ENCODE measurements around the gene RBP7.

DNA sequence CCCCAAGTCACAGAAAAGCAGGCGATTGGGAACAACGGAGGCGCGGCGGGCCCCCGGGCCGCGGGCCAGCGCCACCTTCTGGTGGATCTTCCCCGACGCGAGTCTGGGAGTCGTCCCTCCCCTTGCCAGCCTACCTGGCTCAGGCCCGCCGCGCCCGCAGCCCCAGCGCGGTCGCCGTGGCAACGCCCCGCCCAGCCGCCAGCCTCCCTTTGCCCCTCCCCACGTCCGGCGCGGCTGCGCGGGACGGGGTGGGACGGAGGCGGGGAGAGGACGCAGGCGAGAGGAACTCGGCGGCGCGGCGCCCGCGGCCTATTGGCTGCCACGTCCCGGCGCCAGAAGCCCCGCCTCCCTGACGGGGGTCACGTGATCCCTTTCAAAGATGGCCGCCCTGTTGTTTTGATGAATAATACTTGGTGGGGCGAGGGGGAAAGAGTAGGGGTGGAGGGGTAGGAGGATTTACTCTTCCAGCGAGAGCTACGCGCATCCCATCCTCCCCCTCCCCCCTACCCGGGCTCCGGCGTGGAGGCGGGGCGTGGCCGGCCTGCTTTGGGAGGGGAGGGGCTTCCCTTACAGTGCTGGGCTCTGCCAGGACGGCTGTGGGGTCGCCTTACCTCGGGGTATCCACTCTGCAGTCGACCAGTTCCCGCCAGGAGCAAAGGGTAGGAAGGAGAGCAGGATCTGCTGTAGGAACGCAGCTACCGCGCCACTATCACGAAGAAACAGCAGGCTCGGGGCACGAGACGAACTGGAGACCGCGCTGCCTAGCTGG lies 35.7 kb downstream of the RBP7 start, which contains the start of gene UBE4B:
- TF ChIP-seq CTCF (conservative IDR thresholded peaks at IDR 0.05; ENCODE audit: low read depth, low read length) = peak; percentile 87
- peak; percentile 78; the same call in 1 of the 2 replicates for TF ChIP-seq MXI1 (IDR thresholded peaks at IDR 0.05; ENCODE audit: borderline replicate concordance, low read depth, low read length)
- no peak for TF ChIP-seq CEBPB (IDR thresholded peaks at IDR 0.05; ENCODE audit: low read depth, low read length)
- TF ChIP-seq, protein P1, sequence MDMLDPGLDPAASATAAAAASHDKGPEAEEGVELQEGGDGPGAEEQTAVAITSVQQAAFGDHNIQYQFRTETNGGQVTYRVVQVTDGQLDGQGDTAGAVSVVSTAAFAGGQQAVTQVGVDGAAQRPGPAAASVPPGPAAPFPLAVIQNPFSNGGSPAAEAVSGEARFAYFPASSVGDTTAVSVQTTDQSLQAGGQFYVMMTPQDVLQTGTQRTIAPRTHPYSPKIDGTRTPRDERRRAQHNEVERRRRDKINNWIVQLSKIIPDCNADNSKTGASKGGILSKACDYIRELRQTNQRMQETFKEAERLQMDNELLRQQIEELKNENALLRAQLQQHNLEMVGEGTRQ (IDR thresholded peaks at IDR 0.05; ENCODE audit: low read depth, low read length) = peak; percentile 97
- 0 out of 2 replicates have a peak, but pooled peaks have one; percentile 8 for TF ChIP-seq FOS (IDR thresholded peaks at IDR 0.05; ENCODE audit: low read depth, low read length)
- TF ChIP-seq POLR2A (IDR thresholded peaks at IDR 0.05; ENCODE audit: low read depth, low read length) = no peak; the same call in 1 of the 2 replicates
- no peak for TF ChIP-seq CHD1 (IDR thresholded peaks at IDR 0.05; ENCODE audit: low read depth, low read length)
- TF ChIP-seq RCOR1 (IDR thresholded peaks at IDR 0.05; ENCODE audit: insufficient replicate concordance, low read length) = no peak
- no peak for TF ChIP-seq RFX5 (IDR thresholded peaks at IDR 0.05; ENCODE audit: low read depth, low read length)
- peak; percentile 52 for TF ChIP-seq BHLHE40 (IDR thresholded peaks at IDR 0.05; ENCODE audit: low read depth, low read length)
- TF ChIP-seq MAFK (IDR thresholded peaks at IDR 0.05; ENCODE audit: low read depth, low read length) = no peak
- peak; percentile 74 for TF ChIP-seq RAD21 (IDR thresholded peaks at IDR 0.05; ENCODE audit: low read length)
- peak; percentile 92 for TF ChIP-seq MAZ (IDR thresholded peaks at IDR 0.05; ENCODE audit: borderline replicate concordance, low read depth, low read length)
- TF ChIP-seq ELK1 (IDR thresholded peaks at IDR 0.05; ENCODE audit: borderline replicate concordance, low read depth, low read length) = no peak; the same call in 1 of the 2 replicates
